Measurements from ENCODE around the gene PPCDC.

- TF ChIP-seq CTCF (IDR thresholded peaks at IDR 0.05; ENCODE audit: insufficient read depth, low read depth, low read length) (no peak), EZH2 (IDR thresholded peaks at IDR 0.05; ENCODE audit: insufficient read depth, low read length) (no peak)
Observed at GRCh38 chr15:75036212-75036616, 12.8 kb downstream of the PPCDC start.
